ENCODE results near the gene ACADSB.

DNA sequence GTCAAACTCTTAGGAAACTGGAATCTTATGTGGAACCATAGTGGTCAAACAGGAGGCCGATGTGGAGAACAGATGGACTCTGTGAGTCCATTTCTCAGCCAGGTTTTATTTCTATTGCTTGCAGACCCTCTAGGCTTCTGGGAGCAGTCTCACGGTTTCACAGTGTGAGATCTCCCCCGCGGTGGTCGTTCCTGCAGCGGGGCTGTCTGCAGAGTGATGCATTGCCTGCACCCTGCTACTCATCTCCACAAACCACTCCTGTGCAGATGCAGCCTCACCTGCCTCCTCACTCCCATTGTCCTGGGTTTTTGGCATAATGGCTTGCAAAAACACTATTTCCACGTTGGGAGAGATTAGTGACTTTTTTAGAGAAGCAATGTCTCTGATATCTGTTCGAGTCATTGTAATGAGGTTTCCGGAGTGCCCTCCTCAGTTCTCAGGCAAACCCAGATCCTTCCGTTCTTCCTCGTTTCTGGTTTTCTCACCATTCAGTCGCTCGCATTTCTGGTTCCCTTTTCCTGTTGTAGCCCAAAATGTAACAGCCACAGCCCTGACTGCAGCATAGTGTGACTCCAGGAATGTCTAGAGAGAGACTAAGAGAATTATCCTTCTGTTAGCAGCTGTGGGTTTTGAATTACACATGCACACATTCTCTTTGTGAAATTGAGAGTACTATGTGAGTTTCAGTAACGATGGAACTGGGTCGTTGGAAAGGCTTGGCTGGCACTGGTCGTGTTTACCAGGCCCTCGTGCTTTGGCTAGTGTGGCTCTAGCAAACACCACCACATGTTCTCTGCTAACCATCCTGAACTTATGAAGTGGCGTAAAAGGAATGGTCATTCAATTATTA, 30.2 kb downstream of the ACADSB start:
- TF ChIP-seq, protein P1, sequence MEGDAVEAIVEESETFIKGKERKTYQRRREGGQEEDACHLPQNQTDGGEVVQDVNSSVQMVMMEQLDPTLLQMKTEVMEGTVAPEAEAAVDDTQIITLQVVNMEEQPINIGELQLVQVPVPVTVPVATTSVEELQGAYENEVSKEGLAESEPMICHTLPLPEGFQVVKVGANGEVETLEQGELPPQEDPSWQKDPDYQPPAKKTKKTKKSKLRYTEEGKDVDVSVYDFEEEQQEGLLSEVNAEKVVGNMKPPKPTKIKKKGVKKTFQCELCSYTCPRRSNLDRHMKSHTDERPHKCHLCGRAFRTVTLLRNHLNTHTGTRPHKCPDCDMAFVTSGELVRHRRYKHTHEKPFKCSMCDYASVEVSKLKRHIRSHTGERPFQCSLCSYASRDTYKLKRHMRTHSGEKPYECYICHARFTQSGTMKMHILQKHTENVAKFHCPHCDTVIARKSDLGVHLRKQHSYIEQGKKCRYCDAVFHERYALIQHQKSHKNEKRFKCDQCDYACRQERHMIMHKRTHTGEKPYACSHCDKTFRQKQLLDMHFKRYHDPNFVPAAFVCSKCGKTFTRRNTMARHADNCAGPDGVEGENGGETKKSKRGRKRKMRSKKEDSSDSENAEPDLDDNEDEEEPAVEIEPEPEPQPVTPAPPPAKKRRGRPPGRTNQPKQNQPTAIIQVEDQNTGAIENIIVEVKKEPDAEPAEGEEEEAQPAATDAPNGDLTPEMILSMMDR (IDR thresholded peaks at IDR 0.05): no peak
- TF ChIP-seq, protein P2, sequence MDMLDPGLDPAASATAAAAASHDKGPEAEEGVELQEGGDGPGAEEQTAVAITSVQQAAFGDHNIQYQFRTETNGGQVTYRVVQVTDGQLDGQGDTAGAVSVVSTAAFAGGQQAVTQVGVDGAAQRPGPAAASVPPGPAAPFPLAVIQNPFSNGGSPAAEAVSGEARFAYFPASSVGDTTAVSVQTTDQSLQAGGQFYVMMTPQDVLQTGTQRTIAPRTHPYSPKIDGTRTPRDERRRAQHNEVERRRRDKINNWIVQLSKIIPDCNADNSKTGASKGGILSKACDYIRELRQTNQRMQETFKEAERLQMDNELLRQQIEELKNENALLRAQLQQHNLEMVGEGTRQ (IDR thresholded peaks at IDR 0.05; ENCODE audit: borderline replicate concordance, low read depth, low read length): no peak
- TF ChIP-seq, protein P3, sequence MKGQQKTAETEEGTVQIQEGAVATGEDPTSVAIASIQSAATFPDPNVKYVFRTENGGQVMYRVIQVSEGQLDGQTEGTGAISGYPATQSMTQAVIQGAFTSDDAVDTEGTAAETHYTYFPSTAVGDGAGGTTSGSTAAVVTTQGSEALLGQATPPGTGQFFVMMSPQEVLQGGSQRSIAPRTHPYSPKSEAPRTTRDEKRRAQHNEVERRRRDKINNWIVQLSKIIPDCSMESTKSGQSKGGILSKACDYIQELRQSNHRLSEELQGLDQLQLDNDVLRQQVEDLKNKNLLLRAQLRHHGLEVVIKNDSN (IDR thresholded peaks at IDR 0.05; ENCODE audit: borderline replicate concordance, low read depth): no peak
- TF ChIP-seq, protein P4, sequence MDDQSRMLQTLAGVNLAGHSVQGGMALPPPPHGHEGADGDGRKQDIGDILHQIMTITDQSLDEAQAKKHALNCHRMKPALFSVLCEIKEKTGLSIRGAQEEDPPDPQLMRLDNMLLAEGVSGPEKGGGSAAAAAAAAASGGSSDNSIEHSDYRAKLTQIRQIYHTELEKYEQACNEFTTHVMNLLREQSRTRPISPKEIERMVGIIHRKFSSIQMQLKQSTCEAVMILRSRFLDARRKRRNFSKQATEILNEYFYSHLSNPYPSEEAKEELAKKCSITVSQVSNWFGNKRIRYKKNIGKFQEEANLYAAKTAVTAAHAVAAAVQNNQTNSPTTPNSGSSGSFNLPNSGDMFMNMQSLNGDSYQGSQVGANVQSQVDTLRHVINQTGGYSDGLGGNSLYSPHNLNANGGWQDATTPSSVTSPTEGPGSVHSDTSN (IDR thresholded peaks at IDR 0.05): no peak
- no peak for TF ChIP-seq CHD2 (IDR thresholded peaks at IDR 0.05; ENCODE audit: low read length, partially characterized antibody)
- no peak for TF ChIP-seq TEAD4 (IDR thresholded peaks at IDR 0.05; ENCODE audit: borderline replicate concordance, insufficient read depth)

Data from SK-N-SH (cell line).